Measurements from ENCODE around the gene DPP9. TPM values are rescaled to one million over a fixed set of nuclear protein-coding genes. Genes with fewer than 3 reads are reported as not detected.

Gene DPP9
- total and polyA plus RNA-seq, 2 of the 13 experiments (the other 11 are each of a cell fraction or from before 2014, with no cell fraction given) = 8.4 to 25.8 TPM

GRCh38 chr19:4662812-4663211 is 60.8 kb downstream of the DPP9 start:
- no peak overlapping the region for H3K9ac ChIP-seq (ENCODE audit: insufficient read depth, low read depth, low read length)
- no peak overlapping the region for H3K4me3 ChIP-seq (replicated peaks in 1 of 3; ENCODE audit: insufficient read depth in 1 of 3, low read depth in 2 of 3, low read length in 3 of 3)
- peaks cover 6% of the 10 kb centered on the region; the same call in 1 of the 2 replicates for H4K20me1 ChIP-seq (ENCODE audit: insufficient read depth, low read length)
- H3K4me2 ChIP-seq (ENCODE audit: low read depth, low read length) = no peak overlapping the region
- in situ Hi-C loops (cut with HindIII; ENCODE audit: extremely low pct_ligation_motif_present, low pct_unique_long_range_greater_than_20kb) (no loop called here), intact Hi-C loops (cut with micrococcal nuclease; ENCODE audit: unreplicated experiment) (no loop called here)
- TF ChIP-seq ZNF770 (CRISPR knock-in tag; IDR thresholded peaks at IDR 0.05) (peak; percentile 50), RFXANK (CRISPR knock-in tag; IDR thresholded peaks at IDR 0.05) (no peak)
- DNase-seq (ENCODE audit: low spot score) = no peak
- no peak for FAIRE-seq
- ChIA-PET POLR2A (interaction anchor here (1.1 kb wide), 1 partner anchor 8 kb away, joined by 3 read pairs; no protein-coding TSS in a partner anchor), CTCF (ENCODE audit: low intra/inter-chr PET ratio, low total read pairs) (no interaction called here)
- BruUV-seq (replicated peaks) = no TSS peak
- no peaks in the 10 kb centered on the region for H3K4me1 ChIP-seq (ENCODE audit: insufficient read depth, low read length)
- H3K27ac ChIP-seq (ENCODE audit: extremely low read length, insufficient read depth, low read length) = no peak overlapping the region
- no peak for ATAC-seq
- H3K36me3 ChIP-seq (replicated peaks in 1 of 2; ENCODE audit: control insufficient read depth in 1 of 2, insufficient read depth in 2 of 2, low read length in 2 of 2) = peaks cover 30 to 71% of the 10 kb centered on the region in 2 experiments
- H3K27me3 ChIP-seq (ENCODE audit: control insufficient read depth in 1 of 2, insufficient read depth in 2 of 2, low read length in 2 of 2) = no peaks in the 10 kb centered on the region
- H3K79me2 ChIP-seq (ENCODE audit: insufficient read depth, low read length) = peaks cover 7% of the 10 kb centered on the region
- WGBS (ENCODE audit: low lambda C conversion rate) = 97% methylated on average over 5 of the region's 6 CpGs
- H3K9me3 ChIP-seq (ENCODE audit: low read length) = no peaks in the 10 kb centered on the region
- no peak overlapping the region for H2AFZ ChIP-seq (ENCODE audit: low read length)

- in situ Hi-C loops (cut with HindIII; ENCODE audit: extremely low pct_ligation_motif_present, low pct_unique_long_range_greater_than_20kb) = no loop called here
- FAIRE-seq = no peak
- TF ChIP-seq CCDC6 (CRISPR knock-in tag; IDR thresholded peaks at IDR 0.05) (no peak), POLR2AphosphoS2 (IDR thresholded peaks at IDR 0.05; ENCODE audit: low read depth, low read length) (0 out of 2 replicates have a peak, but pooled peaks have one; percentile 43)
- Histone ChIP-seq H3K79me2 (ENCODE audit: insufficient read depth, low read length) (peaks cover 7% of the 10 kb centered on the region), H3K4me3 (replicated peaks in 1 of 3; ENCODE audit: insufficient read depth in 1 of 3, low read depth in 2 of 3, low read length in 3 of 3) (no peak overlapping the region), H3K27ac (ENCODE audit: extremely low read length, insufficient read depth, low read length) (no peak overlapping the region), H3K4me2 (ENCODE audit: low read depth, low read length) (no peak overlapping the region), H3K9ac (ENCODE audit: insufficient read depth, low read depth, low read length) (no peak overlapping the region), H3K9me3 (ENCODE audit: low read length) (no peaks in the 10 kb centered on the region), H3K27me3 (ENCODE audit: control insufficient read depth in 1 of 2, insufficient read depth in 2 of 2, low read length in 2 of 2) (no peaks in the 10 kb centered on the region), H3K4me1 (ENCODE audit: insufficient read depth, low read length) (no peaks in the 10 kb centered on the region), H2AFZ (ENCODE audit: low read length) (no peak overlapping the region), H3K36me3 (replicated peaks in 1 of 2; ENCODE audit: control insufficient read depth in 1 of 2, insufficient read depth in 2 of 2, low read length in 2 of 2) (peaks cover 29 to 71% of the 10 kb centered on the region in 2 experiments), H4K20me1 (ENCODE audit: insufficient read depth, low read length) (peaks cover 6% of the 10 kb centered on the region; the same call in 1 of the 2 replicates)
- ChIA-PET POLR2A (interaction anchor here (0.5 to 1.1 kb wide), 2 partner anchors 8 to 9 kb away, joined by 3 read pairs; no protein-coding TSS in a partner anchor), CTCF (ENCODE audit: low intra/inter-chr PET ratio, low total read pairs) (no interaction called here)
- ATAC-seq = no peak; the same call in 2 of the 3 replicates
- no TSS peak for BruUV-seq (replicated peaks)
- DNase-seq (ENCODE audit: low spot score) = no peak
- WGBS (ENCODE audit: low lambda C conversion rate) = 95% methylated on average over 20 of the region's 20 CpGs
- intact Hi-C loops (cut with micrococcal nuclease; ENCODE audit: unreplicated experiment) = no loop called here
These were observed 61.5 kb downstream of the DPP9 start for GRCh38 chr19:4662020-4662695.
